Measurements from ENCODE around the gene SOX13. TPM values are rescaled to one million over a fixed set of nuclear protein-coding genes. Genes with fewer than 3 reads are reported as not detected.
A peak's percentile ranks its signal among the peaks of the same experiment; 100 is the strongest.

SOX13 gene
- total and polyA plus RNA-seq, 12 donors = 7.3 to 18.6 (median 12.1) TPM

DNA sequence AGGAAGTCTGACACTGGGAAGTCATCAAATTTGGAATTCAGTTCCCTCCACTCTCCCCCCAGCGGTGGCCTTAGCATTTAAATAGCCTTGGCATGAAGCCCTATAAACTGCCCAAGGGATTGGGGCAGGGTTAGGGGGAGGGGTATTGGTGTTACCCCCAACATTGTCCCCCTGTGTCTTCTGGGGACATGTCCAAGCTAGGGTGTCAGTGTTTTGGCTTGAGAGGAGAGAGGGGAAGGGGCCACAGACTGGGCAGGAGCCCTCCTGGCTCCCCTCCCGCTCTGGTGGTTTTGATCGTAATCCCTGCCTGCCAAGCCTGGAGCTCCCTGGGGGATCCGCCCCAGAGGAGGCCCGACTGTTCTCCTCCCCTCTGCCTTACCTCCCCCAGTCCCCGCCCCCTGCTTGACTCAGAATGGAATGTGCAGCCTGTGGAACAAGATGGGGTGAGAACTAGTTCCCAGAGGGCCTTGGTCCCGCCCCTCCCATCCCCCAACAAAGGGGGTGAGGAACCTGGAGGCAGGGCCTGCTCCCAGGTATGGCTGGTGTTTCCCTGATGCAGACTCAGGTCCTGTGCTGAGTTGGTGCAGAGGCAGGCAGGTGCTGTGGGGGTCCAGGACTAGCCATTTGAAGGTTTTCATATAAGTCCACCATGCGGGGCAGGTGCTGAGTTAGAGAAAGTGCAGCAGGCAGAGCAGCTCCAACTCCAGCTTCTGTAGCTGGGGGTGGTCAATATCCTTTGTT is 7.4 kb downstream of the SOX13 start:
- peaks cover 0 to 5% (median 0%) of the 10 kb centered on the region in 9 donors for H3K36me3 ChIP-seq
- H3K27me3 ChIP-seq = peaks cover 0 to 13% (median 0%) of the 10 kb centered on the region in 7 donors
- peak overlapping the region in 3 of 10 donors; percentile 12 to 17 (median 13) for H3K4me3 ChIP-seq
- peak in 7 of 8 donors; percentile 68 to 80 (median 78) for ATAC-seq
- intact Hi-C loops (cut with DNase I) = loop anchor here in 1 of 10 donors (5.0 kb wide), 1 partner anchor 47 kb away; no protein-coding TSS in a partner anchor
- peaks cover 15 to 99% (median 70%) of the 10 kb centered on the region in 9 donors for H3K4me1 ChIP-seq
- H3K9me3 ChIP-seq = no peaks in the 10 kb centered on the region
- peak overlapping the region in 8 of 10 donors; percentile 36 to 74 (median 50) for H3K27ac ChIP-seq
- peak; percentile 63 to 71 for DNase-seq
- WGBS, 2 donors = 34 to 40% methylated on average over 8 of the region's 8 CpGs
- TF ChIP-seq, protein P1, sequence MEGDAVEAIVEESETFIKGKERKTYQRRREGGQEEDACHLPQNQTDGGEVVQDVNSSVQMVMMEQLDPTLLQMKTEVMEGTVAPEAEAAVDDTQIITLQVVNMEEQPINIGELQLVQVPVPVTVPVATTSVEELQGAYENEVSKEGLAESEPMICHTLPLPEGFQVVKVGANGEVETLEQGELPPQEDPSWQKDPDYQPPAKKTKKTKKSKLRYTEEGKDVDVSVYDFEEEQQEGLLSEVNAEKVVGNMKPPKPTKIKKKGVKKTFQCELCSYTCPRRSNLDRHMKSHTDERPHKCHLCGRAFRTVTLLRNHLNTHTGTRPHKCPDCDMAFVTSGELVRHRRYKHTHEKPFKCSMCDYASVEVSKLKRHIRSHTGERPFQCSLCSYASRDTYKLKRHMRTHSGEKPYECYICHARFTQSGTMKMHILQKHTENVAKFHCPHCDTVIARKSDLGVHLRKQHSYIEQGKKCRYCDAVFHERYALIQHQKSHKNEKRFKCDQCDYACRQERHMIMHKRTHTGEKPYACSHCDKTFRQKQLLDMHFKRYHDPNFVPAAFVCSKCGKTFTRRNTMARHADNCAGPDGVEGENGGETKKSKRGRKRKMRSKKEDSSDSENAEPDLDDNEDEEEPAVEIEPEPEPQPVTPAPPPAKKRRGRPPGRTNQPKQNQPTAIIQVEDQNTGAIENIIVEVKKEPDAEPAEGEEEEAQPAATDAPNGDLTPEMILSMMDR (IDR thresholded peaks at IDR 0.05) = peak in 1 of 9 donors; percentile 12

DNA sequence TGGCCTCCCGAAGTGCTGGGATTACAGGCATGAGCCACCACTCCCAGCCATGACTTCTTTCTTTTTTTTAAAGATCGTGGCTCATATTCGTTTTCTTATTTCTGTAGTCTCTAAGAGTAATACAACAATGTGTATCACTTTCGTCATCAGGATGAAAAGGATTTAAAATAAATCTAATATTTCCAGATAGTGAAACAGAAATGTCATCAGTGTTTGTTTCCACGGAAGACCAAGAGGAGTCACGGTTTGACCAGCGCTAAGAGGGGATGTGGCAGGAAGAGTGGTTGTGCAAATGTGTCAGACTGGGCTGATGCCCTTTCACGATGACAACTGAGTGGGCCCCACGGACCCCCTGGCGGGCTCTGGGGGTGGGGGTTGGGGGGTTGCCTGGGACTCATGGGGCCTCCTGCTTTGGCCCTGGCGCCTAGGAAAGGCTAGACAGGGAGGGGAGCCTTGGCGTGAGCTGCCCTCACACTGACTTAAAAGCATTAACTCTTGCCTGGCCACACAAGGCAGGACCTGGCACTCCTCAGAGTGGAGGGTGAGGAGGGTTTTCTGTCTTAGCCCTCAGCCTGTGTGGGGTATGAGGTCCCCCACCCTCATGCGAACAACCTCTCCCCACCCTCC is 8.4 kb downstream of the SOX13 start:
- peaks cover 0 to 5% (median 0%) of the 10 kb centered on the region in 9 donors for H3K36me3 ChIP-seq
- peaks cover 15 to 99% (median 61%) of the 10 kb centered on the region in 9 donors for H3K4me1 ChIP-seq

DNA sequence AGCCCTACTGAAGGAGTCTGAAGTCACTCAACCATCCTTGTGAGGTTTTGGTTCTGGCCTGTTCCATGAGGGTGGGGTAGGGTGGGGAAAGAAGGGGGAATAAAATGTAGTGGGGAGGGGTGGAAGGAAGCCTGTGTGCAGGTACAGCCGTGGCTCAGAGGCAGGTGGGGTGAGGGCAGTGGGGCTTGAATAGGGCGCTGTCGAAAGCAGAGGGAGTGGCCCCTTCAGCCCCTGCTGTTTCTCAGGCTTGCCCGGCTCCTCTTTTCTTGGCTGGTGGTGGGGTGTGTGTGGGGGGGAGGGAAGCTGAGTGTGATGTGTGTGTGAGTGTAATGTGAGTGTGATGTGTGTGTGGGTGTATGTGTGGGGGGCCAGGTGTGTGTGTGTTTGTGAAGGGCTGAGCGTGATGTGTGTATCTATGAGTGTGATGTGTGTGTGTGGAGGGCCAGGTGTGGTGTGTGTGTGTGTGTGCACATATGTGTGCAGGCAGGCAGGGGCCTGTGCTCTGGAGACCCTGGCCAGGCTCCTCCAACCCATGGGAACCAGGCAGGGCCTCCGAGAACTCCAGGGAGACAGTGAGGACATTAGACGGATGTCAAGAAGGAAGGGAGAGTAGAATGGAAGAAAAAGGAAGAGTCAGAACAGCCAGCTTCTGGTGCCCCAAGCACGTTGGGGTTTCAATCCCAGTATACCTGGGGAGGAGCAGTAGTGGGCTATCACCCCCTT is 9.0 kb downstream of the SOX13 start:
- Histone ChIP-seq H3K27me3 (no peaks in the 10 kb centered on the region), H3K36me3 (peaks cover 0 to 5% (median 0%) of the 10 kb centered on the region in 9 donors), H3K4me1 (peaks cover 15 to 99% (median 62%) of the 10 kb centered on the region in 9 donors), H3K4me3 (no peak overlapping the region), H3K9me3 (no peaks in the 10 kb centered on the region), H3K27ac (peak overlapping the region in 6 of 10 donors; percentile 20 to 74 (median 42))
- intact Hi-C loops (cut with DNase I) = loop anchor here in 1 of 10 donors (5.0 kb wide), 1 partner anchor 45 kb away; no protein-coding TSS in a partner anchor
- DNase-seq (no peak), ATAC-seq (no peak)
- WGBS, 2 donors = 77 to 78% methylated on average over 8 of the region's 8 CpGs
- TF ChIP-seq, protein P1 (IDR thresholded peaks at IDR 0.05) = no peak

More for the DNA sequence above, 8.4 kb downstream of the SOX13 start:
- Histone ChIP-seq H3K9me3 (no peaks in the 10 kb centered on the region), H3K4me3 (no peak overlapping the region), H3K27me3 (peaks cover 0 to 3% (median 0%) of the 10 kb centered on the region in 7 donors), H3K27ac (peak overlapping the region in 5 of 10 donors; percentile 20 to 74 (median 56))
- 50 to 63% methylated on average over 13 of the region's 13 CpGs for WGBS, 2 donors
- DNase-seq (no peak), ATAC-seq (no peak)
- TF ChIP-seq, protein P1 (IDR thresholded peaks at IDR 0.05) = no peak
- intact Hi-C loops (cut with DNase I) = loop anchor here in 1 of 10 donors (5.0 kb wide), 1 partner anchor 46 kb away; no protein-coding TSS in a partner anchor

DNA sequence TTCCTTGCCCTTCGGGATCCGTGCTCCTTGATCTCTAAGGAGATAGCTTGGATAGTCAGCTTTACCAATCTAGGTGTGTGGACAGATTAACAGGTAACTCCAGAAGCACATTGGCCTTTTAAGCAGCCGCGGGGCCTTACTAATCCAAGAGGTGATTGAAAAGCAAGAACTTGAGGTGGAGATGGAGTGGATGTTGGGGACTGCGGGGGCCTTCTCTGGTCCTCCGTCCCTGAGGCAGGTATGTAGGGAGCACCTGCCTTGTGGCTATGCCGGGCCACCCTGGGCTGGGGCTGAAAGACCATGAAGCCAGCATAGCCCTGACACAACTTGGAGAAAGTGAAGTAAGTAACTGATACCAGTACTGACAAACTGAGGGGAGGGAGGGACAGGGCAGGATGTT is 10.6 kb downstream of the SOX13 start:
- Histone ChIP-seq H3K4me3 (no peak overlapping the region), H3K4me1 (peaks cover 29 to 100% (median 72%) of the 10 kb centered on the region in 9 donors), H3K27ac (peak overlapping the region in 5 of 10 donors; percentile 15 to 68 (median 61)), H3K36me3 (peaks cover 0 to 5% (median 0%) of the 10 kb centered on the region in 9 donors), H3K27me3 (no peaks in the 10 kb centered on the region), H3K9me3 (no peaks in the 10 kb centered on the region)
- intact Hi-C loops (cut with DNase I) = loop anchor here in 1 of 10 donors (5.0 kb wide), 1 partner anchor 44 kb away; no protein-coding TSS in a partner anchor
- DNase-seq (no peak), ATAC-seq (no peak)
- 93% methylated on average over 7 of the region's 7 CpGs for WGBS, 2 donors
- TF ChIP-seq, protein P1 (IDR thresholded peaks at IDR 0.05) = no peak
